ENCODE results near the gene PJA2. TPM values are rescaled to one million over a fixed set of nuclear protein-coding genes. Genes with fewer than 3 reads are reported as not detected.

PJA2 gene
- total and polyA plus RNA-seq, 2 of the 8 experiments (the other 6 are each of a cell fraction or from before 2014, with no cell fraction given), result 15.3 to 47.7 TPM

DNA sequence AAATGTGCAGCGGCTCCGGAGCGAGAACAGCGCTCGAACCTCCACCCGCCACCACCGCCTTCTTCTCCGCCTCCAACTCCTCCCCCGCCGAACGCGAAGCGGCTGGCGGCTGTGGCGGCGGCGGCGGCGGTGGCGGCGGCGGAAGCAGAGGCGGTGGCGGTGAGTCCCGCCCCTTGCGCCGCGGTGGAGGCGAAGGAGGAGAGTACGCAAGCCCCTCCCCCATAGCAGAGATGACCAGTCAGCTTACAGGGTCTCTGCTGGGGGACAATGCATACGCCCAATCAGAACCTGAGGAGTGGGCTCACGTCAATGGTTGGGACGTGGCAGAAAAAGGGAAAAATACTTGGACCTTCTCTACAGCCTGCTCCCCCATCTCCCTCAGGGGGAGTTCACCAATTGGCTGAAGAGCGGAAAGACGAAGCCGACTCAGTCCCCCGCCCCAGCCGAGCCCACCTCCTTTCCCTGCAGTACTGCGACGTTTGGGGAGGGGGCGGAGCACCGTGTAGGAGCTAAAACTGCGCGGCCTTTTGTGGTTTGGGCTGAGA lies at the start of gene PJA2 (continued):
- TF ChIP-seq NRF1 (IDR thresholded peaks at IDR 0.05; ENCODE audit: low read depth, low read length), result no peak
- TF ChIP-seq RAD21 (IDR thresholded peaks at IDR 0.05 in 1 of 2, conservative IDR thresholded peaks at IDR 0.05 in 1 of 2; ENCODE audit: low read depth in 2 of 2, low read length in 2 of 2), result peak in 1 of 2 experiments; percentile 14; a peak in 1 of 4 replicates
- no peak for TF ChIP-seq YY1 (IDR thresholded peaks at IDR 0.05; ENCODE audit: low read depth, low read length)
- peak; percentile 90 for TF ChIP-seq RFX5 (IDR thresholded peaks at IDR 0.05; ENCODE audit: borderline replicate concordance, low read depth, low read length)
- TF ChIP-seq CBX8 (IDR thresholded peaks at IDR 0.05; ENCODE audit: borderline replicate concordance, low read depth, low read length), result no peak
- TF ChIP-seq ASH2L (IDR thresholded peaks at IDR 0.05; ENCODE audit: low read length), result no peak
- TF ChIP-seq EZH2 (IDR thresholded peaks at IDR 0.05; ENCODE audit: low read depth, low read length, severe bottlenecking), result no peak
- TF ChIP-seq, protein P1, sequence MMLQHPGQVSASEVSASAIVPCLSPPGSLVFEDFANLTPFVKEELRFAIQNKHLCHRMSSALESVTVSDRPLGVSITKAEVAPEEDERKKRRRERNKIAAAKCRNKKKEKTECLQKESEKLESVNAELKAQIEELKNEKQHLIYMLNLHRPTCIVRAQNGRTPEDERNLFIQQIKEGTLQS (IDR thresholded peaks at IDR 0.05; ENCODE audit: insufficient read depth, low read depth, low read length), result no peak
- TF ChIP-seq, protein P2, sequence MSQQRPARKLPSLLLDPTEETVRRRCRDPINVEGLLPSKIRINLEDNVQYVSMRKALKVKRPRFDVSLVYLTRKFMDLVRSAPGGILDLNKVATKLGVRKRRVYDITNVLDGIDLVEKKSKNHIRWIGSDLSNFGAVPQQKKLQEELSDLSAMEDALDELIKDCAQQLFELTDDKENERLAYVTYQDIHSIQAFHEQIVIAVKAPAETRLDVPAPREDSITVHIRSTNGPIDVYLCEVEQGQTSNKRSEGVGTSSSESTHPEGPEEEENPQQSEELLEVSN (IDR thresholded peaks at IDR 0.05), result no peak
- no peak for TF ChIP-seq CHD1 (IDR thresholded peaks at IDR 0.05; ENCODE audit: low read depth, low read length)
- no peak for TF ChIP-seq FOSL1 (IDR thresholded peaks at IDR 0.05; ENCODE audit: insufficient read depth, low read depth, low read length)
- TF ChIP-seq HDAC6 (IDR thresholded peaks at IDR 0.05; ENCODE audit: low read depth, low read length), result no peak
- TF ChIP-seq BCL11A (IDR thresholded peaks at IDR 0.05; ENCODE audit: low read depth in 2 of 2, low read length in 2 of 2), result no peak
- no peak for TF ChIP-seq CTBP2 (IDR thresholded peaks at IDR 0.05; ENCODE audit: borderline replicate concordance, insufficient read depth, insufficient read length, low read length)
- TF ChIP-seq SAP30 (IDR thresholded peaks at IDR 0.05; ENCODE audit: insufficient read depth, insufficient replicate concordance, low read length), result no peak
- no peak for TF ChIP-seq SUZ12 (IDR thresholded peaks at IDR 0.05; ENCODE audit: low read length)
- TF ChIP-seq TAF1 (IDR thresholded peaks at IDR 0.05; ENCODE audit: low read depth, low read length), result no peak; the same call in 1 of the 2 replicates
- TF ChIP-seq BRCA1 (IDR thresholded peaks at IDR 0.05; ENCODE audit: low read depth, low read length), result no peak
- TF ChIP-seq SIN3A (conservative IDR thresholded peaks at IDR 0.05 in 1 of 2, IDR thresholded peaks at IDR 0.05 in 1 of 2; ENCODE audit: low read depth in 1 of 2, low read length in 2 of 2), result no peak
- TF ChIP-seq RBBP5 (IDR thresholded peaks at IDR 0.05; ENCODE audit: borderline replicate concordance, low read depth, low read length), result no peak
- no peak for TF ChIP-seq KDM5A (IDR thresholded peaks at IDR 0.05; ENCODE audit: low read length)
- TF ChIP-seq CHD2 (IDR thresholded peaks at IDR 0.05; ENCODE audit: low read length), result no peak
- TF ChIP-seq RNF2 (IDR thresholded peaks at IDR 0.05; ENCODE audit: borderline replicate concordance, low read depth, low read length, missing control alignments, poor library complexity, severe bottlenecking), result no peak

Data from H1 (cell line).